Lower leg skin (tissue), 3 donors: ENCODE data around the gene LIM2.

Experiments
- POLR2A ChIP-seq, 2 donors: fragments of 450-650 bp; IDR thresholded peaks; one replicate each; pipeline ENCODE4 v1.6.1; 2016 to 2017; ENCODE audit warnings: antibody characterized with exemption in 2 of 2, mild to moderate bottlenecking in 1 of 2, moderate library complexity in 1 of 2
- TF ChIP-seq, protein P1 (sequence below), 3 donors: fragments of 450-650 bp; IDR thresholded peaks; one replicate each; pipeline ENCODE4 v1.5.1; 2016; ENCODE audit warnings: antibody characterized with exemption in 3 of 3, mild to moderate bottlenecking in 3 of 3, moderate library complexity in 2 of 3

DNA sequence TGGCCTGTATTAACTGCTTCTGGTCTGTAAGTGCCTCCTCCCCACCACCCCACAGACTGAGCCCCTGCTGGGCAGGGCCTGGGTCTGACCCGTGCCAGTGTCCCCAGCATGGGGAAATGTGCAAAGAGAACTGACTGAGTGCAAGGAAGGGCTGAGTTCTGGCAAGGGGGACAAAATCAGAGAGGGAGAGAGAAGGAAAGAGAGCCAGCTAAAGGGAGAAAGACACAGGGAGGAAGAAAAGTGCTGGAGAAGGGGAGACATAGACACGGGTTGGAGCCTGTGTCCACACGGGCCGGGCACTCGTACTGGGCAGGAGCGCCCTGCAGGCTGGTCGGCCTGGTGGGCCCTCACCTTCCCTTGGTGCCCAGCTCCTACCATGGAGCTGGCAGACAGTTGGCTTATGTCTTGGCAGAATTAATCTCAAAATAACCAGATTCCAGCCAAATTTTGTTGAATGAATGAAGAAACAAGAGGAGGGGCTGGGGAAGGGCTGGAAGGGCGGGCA, 16.5 kb downstream of the LIM2 start:
- TF ChIP-seq, protein P1, sequence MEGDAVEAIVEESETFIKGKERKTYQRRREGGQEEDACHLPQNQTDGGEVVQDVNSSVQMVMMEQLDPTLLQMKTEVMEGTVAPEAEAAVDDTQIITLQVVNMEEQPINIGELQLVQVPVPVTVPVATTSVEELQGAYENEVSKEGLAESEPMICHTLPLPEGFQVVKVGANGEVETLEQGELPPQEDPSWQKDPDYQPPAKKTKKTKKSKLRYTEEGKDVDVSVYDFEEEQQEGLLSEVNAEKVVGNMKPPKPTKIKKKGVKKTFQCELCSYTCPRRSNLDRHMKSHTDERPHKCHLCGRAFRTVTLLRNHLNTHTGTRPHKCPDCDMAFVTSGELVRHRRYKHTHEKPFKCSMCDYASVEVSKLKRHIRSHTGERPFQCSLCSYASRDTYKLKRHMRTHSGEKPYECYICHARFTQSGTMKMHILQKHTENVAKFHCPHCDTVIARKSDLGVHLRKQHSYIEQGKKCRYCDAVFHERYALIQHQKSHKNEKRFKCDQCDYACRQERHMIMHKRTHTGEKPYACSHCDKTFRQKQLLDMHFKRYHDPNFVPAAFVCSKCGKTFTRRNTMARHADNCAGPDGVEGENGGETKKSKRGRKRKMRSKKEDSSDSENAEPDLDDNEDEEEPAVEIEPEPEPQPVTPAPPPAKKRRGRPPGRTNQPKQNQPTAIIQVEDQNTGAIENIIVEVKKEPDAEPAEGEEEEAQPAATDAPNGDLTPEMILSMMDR (IDR thresholded peaks at IDR 0.05) = no peak
- TF ChIP-seq POLR2A (IDR thresholded peaks at IDR 0.05) = no peak
